Posterior cingulate gyrus (tissue), 11 donors: ENCODE results near the gene BCL7B.
"Not testable (repeated sequence)": the region's sequence is repeated elsewhere in the genome, so short reads cannot be mapped to it uniquely, and the experiment has no call there.

ENCODE experiments used
- DNase-seq, 10 donors: peaks; one replicate each; pipeline versions ENCODE4 v3.0.0 to v3.0.0-alpha.2; 2020 to 2021; ENCODE audit warnings: mixed read lengths in 3 of 10
- intact Hi-C: fragments of 100-400 bp; cut with DNase I; formaldehyde crosslinking; loops from one replicate; pipeline ENCODE4 v1.15.1; 2023

Gene BCL7B

DNA sequence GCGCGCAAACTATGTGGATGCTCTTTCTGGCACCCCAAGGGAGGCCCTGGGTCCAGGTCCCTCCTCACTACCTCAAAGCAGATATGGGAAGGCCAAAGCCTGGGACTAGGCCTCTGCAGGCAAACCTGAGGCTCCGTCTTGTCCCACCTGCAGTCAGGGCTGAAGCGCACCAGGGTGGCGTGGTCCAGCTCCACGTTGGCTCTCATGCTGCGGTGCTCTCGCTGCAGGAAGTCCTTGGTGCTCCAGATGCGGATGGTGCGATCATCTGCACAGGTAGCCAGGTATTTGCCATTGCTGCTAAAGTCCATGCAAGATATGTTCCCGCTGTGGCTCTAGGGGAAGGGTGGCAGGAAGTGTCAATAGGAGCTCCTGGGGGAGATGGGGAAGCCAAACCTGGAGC is 16.3 kb upstream of the BCL7B start:
- DNase-seq = peak in 3 of 10 donors; percentile 32 to 58 (median 45)
- intact Hi-C loops = no loop called here

DNA sequence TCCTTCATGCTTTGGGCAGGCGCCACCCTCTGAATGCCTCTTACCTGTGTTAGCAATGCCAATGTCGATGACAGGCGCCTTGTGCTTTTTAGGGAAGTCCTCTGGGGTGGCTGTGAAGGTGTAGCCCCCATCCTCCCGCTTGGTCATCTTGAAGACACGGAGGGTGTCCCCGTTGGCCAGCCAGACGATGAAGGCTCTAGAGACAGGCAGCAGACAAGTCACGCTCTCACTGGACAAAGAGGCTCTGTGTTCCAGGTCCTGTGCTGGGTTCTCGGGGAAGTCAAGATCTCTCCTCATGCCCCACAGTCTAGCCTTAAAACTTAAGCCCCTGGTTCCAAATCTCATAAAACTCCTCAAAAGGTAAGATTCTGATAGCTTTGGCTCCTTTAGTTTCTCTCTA is 15.8 kb upstream of the BCL7B start:
- intact Hi-C loops = no loop called here
- peak in 2 of 10 donors; percentile 24 to 68 for DNase-seq

DNA sequence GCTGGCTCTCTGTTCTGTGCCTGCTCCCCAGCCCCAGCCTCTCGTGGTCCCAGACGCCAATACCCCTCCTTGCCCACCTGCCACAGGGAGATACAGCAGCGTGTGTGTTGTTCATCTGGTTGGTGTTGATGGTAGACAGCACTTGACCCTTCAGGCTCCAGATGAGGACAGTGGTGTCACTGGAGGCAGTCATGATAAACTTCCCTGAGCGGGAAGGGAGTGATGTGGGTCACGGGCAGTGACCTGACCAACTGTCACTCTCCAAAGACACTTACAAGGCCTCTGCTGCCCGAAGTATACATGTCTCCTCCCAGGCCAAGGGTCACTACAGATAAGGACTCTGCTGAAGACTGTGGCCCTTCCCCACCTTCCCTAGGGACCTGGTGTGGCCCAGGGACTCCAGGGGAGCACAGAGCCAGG is 15.3 kb upstream of the BCL7B start:
- DNase-seq = peak in 3 of 10 donors; percentile 5 to 35 (median 11)
- intact Hi-C loops = no loop called here

GRCh38 chr7:73570977-73571376 is 13.5 kb upstream of the BCL7B start:
- peak in 1 of 10 donors; percentile 44 for DNase-seq
- intact Hi-C loops = no loop called here

GRCh38 chr7:73570521-73570920 is 13.0 kb upstream of the BCL7B start:
- intact Hi-C loops = no loop called here
- DNase-seq = peak in 2 of 10 donors; percentile 72 to 79

DNA sequence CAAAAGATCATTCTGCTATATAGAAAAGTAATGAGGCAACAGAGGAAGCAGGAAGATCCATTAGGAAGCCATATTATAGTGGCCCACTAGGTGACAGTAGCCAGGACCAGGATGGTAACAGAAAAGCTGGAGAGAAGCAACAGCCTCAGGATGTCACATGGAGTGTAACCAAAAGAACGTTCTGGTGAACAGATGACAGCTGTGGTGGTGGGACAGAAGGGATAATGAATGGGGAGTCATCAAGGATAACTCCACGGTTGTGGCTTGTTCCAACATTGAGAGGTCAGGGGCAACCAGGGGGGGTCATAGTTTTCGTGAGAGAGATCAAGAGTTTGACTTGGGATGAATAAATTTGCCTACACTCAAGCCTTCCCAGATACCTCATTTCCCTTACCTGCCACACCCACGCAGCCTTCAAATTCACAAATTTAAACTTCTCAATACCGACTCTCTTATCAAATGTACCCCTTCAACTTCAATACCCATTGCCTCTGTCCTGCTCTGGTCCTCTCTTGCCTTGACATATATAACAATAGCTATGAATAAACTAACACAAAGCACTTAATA is 11.6 kb upstream of the BCL7B start:
- DNase-seq = no peak
- intact Hi-C loops = no loop called here

DNA sequence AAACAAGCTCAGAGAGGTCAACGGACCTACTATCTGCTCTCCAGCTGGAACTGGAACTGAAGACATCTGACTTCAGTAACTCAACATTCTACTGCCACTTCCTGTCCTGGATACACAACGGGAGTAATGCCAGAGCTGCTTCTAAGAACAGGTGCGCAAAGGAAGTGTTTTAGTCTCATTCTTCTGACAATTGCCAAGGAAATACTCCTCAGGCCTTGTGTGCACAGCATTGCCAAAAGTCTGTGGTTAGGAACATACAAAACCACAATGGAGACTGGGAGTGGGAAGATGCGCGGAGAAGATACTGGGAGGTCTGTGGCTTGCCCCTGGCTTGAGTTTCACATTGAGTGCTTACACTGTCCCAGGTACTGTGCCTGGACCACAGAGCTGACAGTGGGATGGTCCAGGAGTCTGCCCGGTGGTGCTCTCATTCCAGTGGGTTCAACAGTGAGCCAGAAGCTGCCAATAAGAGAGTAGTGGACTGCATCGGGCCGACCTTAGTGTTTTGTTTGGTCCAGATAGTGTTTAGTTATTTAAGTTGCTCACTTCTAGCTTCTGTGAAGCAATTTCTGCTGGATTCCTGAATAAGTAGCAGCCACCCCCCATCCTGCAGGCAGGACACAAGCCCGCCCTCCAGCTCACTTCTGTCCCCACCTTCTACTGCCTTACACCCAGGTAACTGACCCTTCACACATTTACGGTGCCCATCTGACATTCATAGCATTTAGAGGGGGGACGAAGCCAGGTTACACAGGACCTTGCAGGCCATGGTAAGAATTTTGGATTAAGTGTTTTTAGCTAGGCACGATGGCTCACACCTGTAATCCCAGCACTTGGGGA is 10.6 kb upstream of the BCL7B start:
- intact Hi-C loops = no loop called here

GRCh38 chr7:73567140-73567539 is 9.7 kb upstream of the BCL7B start:
- intact Hi-C loops = no loop called here

More for the DNA sequence above, 10.6 kb upstream of the BCL7B start:
- DNase-seq = peak in 2 of 10 donors; percentile 22 to 57

GRCh38 chr7:73566431-73566830 is 8.9 kb upstream of the BCL7B start:
- intact Hi-C loops = not testable (repeated sequence)
- DNase-seq = peak in 1 of 10 donors; percentile 3

More at GRCh38 chr7:73567140-73567539, 9.7 kb upstream of the BCL7B start:
- peak in 2 of 10 donors; percentile 20 to 50 for DNase-seq

- DNase-seq = no peak
- intact Hi-C loops = no loop called here
Measured at GRCh38 chr7:73565675-73566340, 8.3 kb upstream of the BCL7B start.

DNA sequence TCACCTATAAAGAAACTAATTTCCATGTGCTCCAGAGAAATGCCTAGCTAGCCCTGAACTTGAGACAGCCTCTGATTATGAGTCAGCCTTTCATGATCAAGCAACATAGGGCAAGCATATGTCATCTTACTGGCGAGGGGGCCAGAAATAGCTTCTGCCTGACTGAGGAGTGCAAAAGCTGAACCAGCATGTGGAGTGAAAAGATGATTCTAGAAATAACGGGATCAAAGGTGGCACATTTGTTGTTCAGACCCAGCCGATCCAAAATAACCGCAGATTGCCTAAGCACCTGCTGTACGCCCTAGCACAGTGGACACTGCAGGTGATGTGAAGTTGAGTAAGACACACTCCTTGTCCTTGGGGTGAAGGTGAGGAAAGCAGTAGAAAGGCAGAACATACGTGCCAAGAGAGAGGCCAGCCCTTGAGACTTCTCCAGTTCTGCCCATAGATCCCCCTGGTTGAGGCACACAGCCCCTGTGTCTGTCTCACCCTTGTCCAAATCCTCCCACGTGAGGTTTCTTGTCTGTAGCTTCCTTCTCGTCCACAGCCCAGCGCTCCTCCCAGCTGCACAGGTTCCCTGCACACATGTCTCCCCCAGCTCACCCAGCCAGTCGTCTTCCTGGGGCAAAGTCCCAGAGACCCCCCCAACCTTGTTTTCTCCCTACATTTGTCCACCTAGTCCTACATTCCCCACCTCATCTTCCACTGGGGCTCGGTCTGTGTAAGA is 2.8 kb upstream of the BCL7B start:
- DNase-seq = peak in 1 of 10 donors; percentile 52
- intact Hi-C loops = no loop called here

GRCh38 chr7:73557108-73557396 is 438 bp downstream of the BCL7B start:
- intact Hi-C loops = loop anchor here (1.0 to 2.0 kb wide), 2 partner anchors 21 to 36 kb away; partner anchors contain the start of gene TBL2
- DNase-seq = peak; percentile 80 to 99 (median 90)

DNA sequence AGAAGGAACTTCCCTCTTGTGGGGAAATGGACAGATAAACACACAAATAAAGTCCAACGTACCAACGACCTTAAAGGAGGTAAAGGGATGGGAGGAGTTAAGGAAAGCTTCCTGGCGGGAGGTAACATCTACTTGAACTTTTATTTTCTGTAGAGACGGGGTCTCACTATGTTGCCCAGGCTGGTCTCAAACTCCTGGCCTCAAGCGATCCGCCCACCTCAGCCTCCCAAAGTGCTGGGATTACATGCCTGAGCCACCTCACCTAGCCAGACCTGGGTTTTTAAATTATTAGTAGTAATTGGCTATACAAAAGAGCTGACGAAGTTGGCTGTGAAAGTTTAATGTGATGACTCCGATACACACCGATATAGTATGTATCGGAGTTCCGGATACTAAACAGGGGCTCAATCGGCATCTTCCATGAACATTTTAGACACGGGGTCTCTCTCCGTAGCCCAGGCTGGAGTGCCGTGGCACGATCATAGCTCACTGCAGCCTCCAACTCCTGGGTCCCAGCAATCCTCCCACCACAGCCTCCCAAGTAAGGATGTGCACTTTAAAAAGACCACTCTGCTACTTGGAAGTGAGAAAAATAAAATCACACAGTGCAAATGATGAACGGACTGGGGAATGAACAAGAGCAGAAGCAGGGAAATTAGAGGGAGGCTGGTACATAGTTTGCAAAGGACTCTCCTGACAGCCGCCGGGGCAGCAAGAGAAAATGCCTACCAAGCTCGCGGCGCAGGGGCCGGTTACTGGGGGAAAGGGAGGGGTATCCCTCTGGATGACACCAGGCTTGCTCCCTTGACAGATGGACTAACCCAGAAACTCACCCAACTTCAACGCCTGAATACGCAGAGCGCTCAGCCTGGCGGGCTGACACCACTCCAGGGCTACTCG is 1.0 kb downstream of the BCL7B start:
- peak in 1 of 10 donors; percentile 52 for DNase-seq
- intact Hi-C loops = loop anchor here (1.0 to 2.0 kb wide), 2 partner anchors 22 to 36 kb away; partner anchors contain the start of gene TBL2

DNA sequence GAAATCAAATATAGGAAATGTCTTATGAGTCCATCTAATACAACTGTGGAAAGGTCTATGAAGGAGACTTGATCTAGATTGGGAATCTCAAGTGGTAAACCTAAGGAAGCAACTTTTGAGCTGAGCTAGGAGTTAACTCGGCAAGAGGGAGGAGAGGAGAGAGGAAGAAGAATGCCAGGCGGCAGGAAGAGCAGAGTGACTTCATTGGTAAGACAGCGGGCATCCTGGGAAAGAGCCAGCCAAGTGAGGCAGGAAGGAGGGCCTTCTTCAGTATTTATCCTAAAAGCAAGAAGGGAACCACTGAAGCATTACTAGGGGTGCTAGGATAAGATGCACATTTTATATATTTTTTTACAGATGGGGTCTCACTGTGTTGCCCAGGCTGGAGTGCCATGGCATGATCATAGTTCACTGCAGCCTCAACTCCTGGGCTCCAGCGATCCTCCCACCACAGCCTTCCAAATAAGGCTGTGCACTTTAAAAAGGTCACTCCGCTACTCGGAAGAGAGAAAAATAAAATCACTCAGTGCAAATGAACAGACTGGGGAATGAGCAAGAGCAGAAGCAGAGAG is 2.0 kb downstream of the BCL7B start:
- intact Hi-C loops = no loop called here
- DNase-seq = peak in 1 of 10 donors; percentile 16

DNA sequence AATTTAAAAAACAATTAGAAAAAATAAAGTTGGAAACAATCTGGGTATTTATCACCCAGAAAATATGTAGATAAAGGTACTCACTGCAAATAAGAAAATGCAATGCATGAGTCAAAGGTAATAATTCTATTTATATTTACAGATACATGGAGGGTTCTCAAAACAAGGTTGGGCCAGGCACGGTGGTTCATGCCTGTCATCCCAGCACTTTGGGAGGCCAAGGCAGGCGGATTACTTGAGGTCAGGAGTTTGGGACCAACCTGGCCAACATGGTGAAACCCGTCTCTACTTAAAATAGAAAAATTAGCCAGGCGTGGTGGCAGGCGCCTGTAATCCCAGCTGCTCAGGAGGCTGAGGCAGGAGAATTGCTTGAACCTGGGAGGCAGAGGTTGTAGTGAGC is 7.4 kb downstream of the BCL7B start:
- intact Hi-C loops = not testable (repeated sequence)
- peak in 1 of 10 donors; percentile 34 for DNase-seq

- intact Hi-C loops = no loop called here
Measured at GRCh38 chr7:73549176-73549575, 8.3 kb downstream of the BCL7B start.

GRCh38 chr7:73547841-73548240 is 9.6 kb downstream of the BCL7B start:
- intact Hi-C loops = no loop called here
- DNase-seq = peak in 1 of 10 donors; percentile 65

More at GRCh38 chr7:73549176-73549575, 8.3 kb downstream of the BCL7B start:
- DNase-seq = no peak

GRCh38 chr7:73544678-73545077 is 12.8 kb downstream of the BCL7B start:
- peak in 1 of 10 donors; percentile 45 for DNase-seq
- intact Hi-C loops = no loop called here

DNA sequence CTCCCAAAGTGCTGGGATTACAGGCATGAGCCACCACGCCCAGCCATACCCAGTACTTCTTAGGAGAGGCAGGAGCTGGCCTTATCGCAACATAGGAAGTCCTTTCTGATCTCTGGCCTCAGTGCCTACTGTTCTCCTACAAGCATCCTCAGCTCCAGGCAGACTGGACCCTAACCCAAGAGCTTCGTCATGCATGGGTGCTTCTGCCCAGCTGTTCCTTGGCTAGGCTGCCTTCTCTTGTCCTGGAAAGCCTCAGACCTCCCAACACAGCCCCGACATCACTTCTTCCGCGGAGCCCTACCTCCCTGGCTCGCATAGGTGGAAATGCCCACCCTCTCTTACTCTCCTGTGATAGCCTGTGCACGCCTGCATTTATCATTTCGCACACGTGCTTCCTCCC is 15.8 kb downstream of the BCL7B start:
- intact Hi-C loops = no loop called here
- no peak for DNase-seq
